HepG2 (cell line): ENCODE measurements around the gene SLC9A9. TPM values are rescaled to one million over a fixed set of nuclear protein-coding genes. Genes with fewer than 3 reads are reported as not detected.

Experiments
- ATAC-seq: fragments of 200-7000 bp; cut with Tn5 transposase; 3 replicates; pipeline ENCODE4 v1.9.1; 2020; ENCODE audit warnings: mild to moderate bottlenecking, moderate library complexity
- BruUV-seq: library from RNA; stranded (reverse); fragments of 400-500 nt; replicated peaks from 2 replicates; lab custom pipeline; 2021; lab: Mats Ljungman, UMichigan
- CTCF ChIA-PET: fragments of 300-600 bp; formaldehyde crosslinking; extraction: SDS; loops from one replicate; lab custom pipeline; 2021; ENCODE audit warnings: low total read pairs, inconsistent platforms, low intra/inter-chr PET ratio; lab: Yijun Ruan, JAX
- POLR2A ChIA-PET: fragments of 350-600 bp; sonication (Branson Sonifier 250); formaldehyde crosslinking; loops from one replicate; lab custom pipeline; 2020; ENCODE audit warnings: antibody characterized with exemption, inconsistent platforms; lab: Yijun Ruan, JAX
- DNase-seq: peaks from one replicate; pipeline ENCODE4 v3.0.0-alpha.2; 2015; ENCODE audit warnings: low spot score
- FAIRE-seq: peaks from 3 replicates; lab custom pipeline; 2011; peaks lifted over from hg19 to GRCh38; lab: Jason Lieb, UNC
- H2AFZ ChIP-seq: one replicate; pipeline ENCODE4 v1.6.1; 2011; ENCODE audit warnings: low read length, inconsistent platforms
- H3K27ac ChIP-seq: fragments of 300-600 bp; 3 replicates; pipeline ENCODE4 v1.8.0; 2011; ENCODE audit warnings: mixed run types, mild to moderate bottlenecking, mixed read lengths, low read length, inconsistent platforms; ENCODE audit not compliant: insufficient read depth; ENCODE audit errors: extremely low read length
- H3K27me3 ChIP-seq, 2 experiments: fragments of 200-600 bp in 1 of 2; 2 replicates in 1 of 2; 3 replicates in 1 of 2; pipeline versions ENCODE4 v1.6.0 to v1.8.0; 2011; ENCODE audit warnings: low read length in 2 of 2, mild to moderate bottlenecking in 2 of 2, moderate library complexity in 2 of 2, inconsistent platforms in 1 of 2; ENCODE audit not compliant: insufficient read depth in 2 of 2, control insufficient read depth in 1 of 2
- H3K36me3 ChIP-seq, 2 experiments: fragments of 200-600 bp in 1 of 2; replicated peaks in 1 of 2; 2 replicates in 1 of 2; 3 replicates in 1 of 2; pipeline versions ENCODE4 v1.5.1 to v1.8.0; 2011; ENCODE audit warnings: low read length in 2 of 2, inconsistent platforms in 1 of 2; ENCODE audit not compliant: insufficient read depth in 2 of 2, control insufficient read depth in 1 of 2
- H3K4me1 ChIP-seq: 2 replicates; pipeline ENCODE4 v1.5.1; 2012; ENCODE audit warnings: low read length, inconsistent platforms; ENCODE audit not compliant: insufficient read depth
- H3K4me2 ChIP-seq: 2 replicates; pipeline ENCODE4 v1.6.0; 2011; ENCODE audit warnings: low read depth, low read length, inconsistent platforms
- H3K4me3 ChIP-seq, 3 experiments: fragments of 200-600 bp in 1 of 3; sonication (generic), shearing (Covaris generic) in 1 of 3; replicated peaks in 1 of 3; 2 replicates each; pipeline ENCODE4 v1.5.1; 2011 to 2016; ENCODE audit warnings: low read length in 3 of 3, inconsistent platforms in 2 of 3, low read depth in 2 of 3, mild to moderate bottlenecking in 2 of 3, control low read depth in 1 of 3, mixed read lengths in 1 of 3; ENCODE audit not compliant: insufficient read depth in 1 of 3
- H3K79me2 ChIP-seq: one replicate; pipeline ENCODE4 v1.6.1; 2011; ENCODE audit warnings: low read length, inconsistent platforms; ENCODE audit not compliant: insufficient read depth
- H3K9ac ChIP-seq: 2 replicates; pipeline ENCODE4 v1.6.0; 2011; ENCODE audit warnings: mild to moderate bottlenecking, low read depth, low read length, inconsistent platforms; ENCODE audit not compliant: insufficient read depth
- H3K9me3 ChIP-seq: 2 replicates; pipeline ENCODE4 v1.5.1; 2012; ENCODE audit warnings: mild to moderate bottlenecking, low read length
- H4K20me1 ChIP-seq: 2 replicates; pipeline ENCODE4 v1.6.0; 2011; ENCODE audit warnings: inconsistent platforms, mild to moderate bottlenecking, low read length, moderate library complexity; ENCODE audit not compliant: insufficient read depth
- CBX1 ChIP-seq: IDR thresholded peaks from one replicate; pipeline ENCODE4 v1.6.1; 2016; ENCODE audit warnings: antibody characterized with exemption, low read depth
- DNMT1 ChIP-seq: sonication (generic); formaldehyde crosslinking; IDR thresholded peaks from 2 replicates; pipeline ENCODE4 v1.5.1; 2020; ENCODE audit warnings: mild to moderate bottlenecking, missing genetic modification reagents
- DNMT3B ChIP-seq: conservative IDR thresholded peaks from 2 replicates; pipeline ENCODE4 v1.6.1; 2016; ENCODE audit warnings: missing biosample characterization, control low read depth
- HNRNPUL1 ChIP-seq: fragments of 200-400 bp; formaldehyde crosslinking; IDR thresholded peaks from 2 replicates; pipeline ENCODE4 v1.6.1; 2017; ENCODE audit warnings: low read depth, mild to moderate bottlenecking, low read length, moderate library complexity
- MEIS1 ChIP-seq: sonication (generic); formaldehyde crosslinking; IDR thresholded peaks from 2 replicates; pipeline ENCODE4 v1.9.0; 2021; ENCODE audit warnings: mild to moderate bottlenecking, missing genetic modification reagents, moderate library complexity, borderline replicate concordance
- MIER3 ChIP-seq: IDR thresholded peaks from 2 replicates; pipeline ENCODE4 v1.6.1; 2016; ENCODE audit warnings: missing compliant biosample characterization, borderline replicate concordance
- MYPOP ChIP-seq: sonication (generic); formaldehyde crosslinking; IDR thresholded peaks from 2 replicates; pipeline ENCODE4 v1.8.1; 2023; ENCODE audit warnings: mild to moderate bottlenecking, moderate library complexity, missing genetic modification reagents
- PAX8 ChIP-seq: sonication (generic); formaldehyde crosslinking; IDR thresholded peaks from 2 replicates; pipeline ENCODE4 v1.8.0; 2022; ENCODE audit warnings: mild to moderate bottlenecking, missing genetic modification reagents, borderline replicate concordance
- POLR2G ChIP-seq: fragments of 200-400 bp; formaldehyde crosslinking; IDR thresholded peaks from 2 replicates; pipeline ENCODE4 v1.6.1; 2018; ENCODE audit warnings: mild to moderate bottlenecking, low read depth, low read length, moderate library complexity
- RBAK ChIP-seq: sonication (generic); formaldehyde crosslinking; IDR thresholded peaks from 2 replicates; pipeline ENCODE4 v1.5.1; 2020; ENCODE audit warnings: mild to moderate bottlenecking, missing genetic modification reagents
- SRSF4 ChIP-seq: fragments of 200-400 bp; formaldehyde crosslinking; IDR thresholded peaks from one replicate; pipeline ENCODE4 v1.6.1; 2018; ENCODE audit warnings: mild to moderate bottlenecking, low read depth, low read length, moderate library complexity; ENCODE audit not compliant: poor library complexity, severe bottlenecking
- SYNCRIP ChIP-seq: fragments of 200-400 bp; formaldehyde crosslinking; IDR thresholded peaks from 2 replicates; pipeline ENCODE4 v1.6.1; 2018; ENCODE audit warnings: mild to moderate bottlenecking, low read depth, low read length; ENCODE audit not compliant: insufficient read depth
- TP53 ChIP-seq: sonication (generic); formaldehyde crosslinking; conservative IDR thresholded peaks from 2 replicates; pipeline ENCODE4 v1.4.0; 2020; ENCODE audit warnings: missing genetic modification reagents
- ZNF232 ChIP-seq: sonication (generic); formaldehyde crosslinking; IDR thresholded peaks from 2 replicates; pipeline ENCODE4 v1.4.0; 2020; ENCODE audit warnings: missing genetic modification reagents, borderline replicate concordance
- ZNF556 ChIP-seq: sonication (generic); formaldehyde crosslinking; IDR thresholded peaks from 2 replicates; pipeline ENCODE4 v1.4.0; 2020; ENCODE audit warnings: mild to moderate bottlenecking, missing genetic modification reagents, borderline replicate concordance
- ZNF7 ChIP-seq: IDR thresholded peaks from 2 replicates; pipeline ENCODE4 v1.6.1; 2016; ENCODE audit warnings: missing biosample characterization, missing genetic modification reagents
- WGBS: methylation state at CpG from one replicate; pipeline ENCODE4 v1.1.6; 2017; ENCODE audit warnings: low lambda C conversion rate; 5-methylcytosine and 5-hydroxymethylcytosine counted together
- in situ Hi-C: cut with HindIII; loops from 2 replicates; pipeline ENCODE4 v1.10.0; 2017; ENCODE audit warnings: low pct_unique_long_range_greater_than_20kb; ENCODE audit not compliant: extremely low pct_ligation_motif_present
- intact Hi-C: fragments of 100-400 bp; cut with micrococcal nuclease; formaldehyde crosslinking; loops from one replicate; pipeline ENCODE4 v1.10.0; 2022; ENCODE audit not compliant: unreplicated experiment
- polyA plus RNA-seq, 8 experiments: library from polyadenylated mRNA; depleted of rRNA in 3 of 8; stranded (reverse) in 7 of 8; unstranded in 1 of 8; fragments of >200 nt; fragmentation: Illumina TruSeq in 4 of 8; extraction: Trizol in 4 of 8; gene quantifications; 2 replicates each; pipeline versions ENCODE4 v1.2.1 to v1.2.3, GENCODE V29; 2011 to 2016; ENCODE audit warnings: low read depth in 4 of 8, missing spikeins in 1 of 8, mixed read lengths in 1 of 8; ENCODE audit not compliant: insufficient read depth in 1 of 8
- total RNA-seq, 5 experiments: library from RNA; depleted of rRNA; stranded (reverse); fragments of >200 nt; fragmentation: Illumina TruSeq; extraction: Trizol; gene quantifications; 2 replicates each; pipeline ENCODE4 v1.2.3, GENCODE V29; 2016; ENCODE audit warnings: low read depth in 1 of 5
- TF ChIP-seq, protein P1 (sequence below): sonication (generic); formaldehyde crosslinking; IDR thresholded peaks from 2 replicates; pipeline ENCODE4 v1.8.0; 2022; ENCODE audit warnings: missing genetic modification reagents, low read depth, mild to moderate bottlenecking, borderline replicate concordance

The SLC9A9 gene
- total and polyA plus RNA-seq, 2 of the 13 experiments (the other 11 are each of a cell fraction or from before 2014, with no cell fraction given) = not detected

GRCh38 chr3:143421556-143421955 lies 426.7 kb downstream of the SLC9A9 start:
- Histone ChIP-seq H3K79me2 (no peaks in the 10 kb centered on the region), H3K36me3 (no peaks in the 10 kb centered on the region), H3K4me2 (no peak overlapping the region), H3K4me1 (no peaks in the 10 kb centered on the region), H2AFZ (no peak overlapping the region), H3K27ac (no peak overlapping the region), H3K27me3 (no peaks in the 10 kb centered on the region), H3K4me3 (no peak overlapping the region)
- CTCF ChIA-PET = no interaction called here
- in situ Hi-C loops (no loop called here), intact Hi-C loops (no loop called here)
- WGBS = under 1% methylated on average over 3 of the region's 3 CpGs
- no peak for ATAC-seq
- FAIRE-seq = no peak
- DNase-seq = no peak
- TF ChIP-seq, protein P1, sequence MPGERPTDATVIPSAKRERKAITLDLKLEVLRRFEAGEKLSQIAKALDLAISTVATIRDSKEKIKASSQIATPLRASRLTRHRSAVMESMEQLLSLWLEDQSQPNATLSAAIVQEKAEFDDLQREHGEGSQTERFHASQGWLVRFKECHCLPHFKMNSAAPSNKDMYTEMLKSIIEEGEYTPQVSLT (CRISPR knock-in tag) = no peak
- TF ChIP-seq RBAK (CRISPR knock-in tag) = no peak
- TF ChIP-seq TP53 (CRISPR knock-in tag) = no peak
- TF ChIP-seq, all 625 proteins: peak for 0
- POLR2A ChIA-PET = no interaction called here
- Histone ChIP-seq H4K20me1 (no peaks in the 10 kb centered on the region), H3K9me3 (no peaks in the 10 kb centered on the region), H3K9ac (no peak overlapping the region)
- BruUV-seq = no TSS peak

DNA sequence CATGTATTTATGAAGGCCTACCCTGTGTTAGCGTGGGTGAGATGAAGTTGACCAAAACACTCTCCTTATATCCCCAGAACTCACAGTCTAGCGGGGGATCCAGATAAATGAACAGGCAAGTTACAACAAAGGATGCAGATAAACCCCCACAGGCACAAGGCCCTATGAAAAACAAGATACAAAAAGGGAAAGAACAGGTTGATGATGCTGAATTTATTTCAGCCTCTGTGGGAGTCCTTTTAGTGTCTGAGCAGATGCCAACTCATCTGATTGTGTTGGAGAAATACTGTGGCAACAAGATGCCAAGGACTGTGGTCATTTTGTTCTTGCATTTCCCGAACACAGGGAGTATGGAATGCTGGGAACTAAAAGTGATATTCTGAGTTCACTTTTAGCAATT lies 428.7 kb downstream of the SLC9A9 start:
- TF ChIP-seq CBX1 (no peak), MEIS1 (no peak), DNMT3B (CRISPR knock-in tag) (no peak), PAX8 (CRISPR knock-in tag) (no peak), ZNF7 (CRISPR knock-in tag) (no peak), HNRNPUL1 (no peak), ZNF556 (CRISPR knock-in tag) (no peak), SYNCRIP (no peak), MYPOP (CRISPR knock-in tag) (no peak), MIER3 (CRISPR knock-in tag) (no peak), ZNF232 (CRISPR knock-in tag) (no peak), DNMT1 (CRISPR knock-in tag) (no peak), POLR2G (no peak), SRSF4 (no peak)
- TF ChIP-seq, all 625 proteins: peak for 0
- H2AFZ ChIP-seq = no peak overlapping the region
- ChIA-PET CTCF (no interaction called here), POLR2A (no interaction called here)
- no peak overlapping the region for H3K4me3 ChIP-seq
- H3K9ac ChIP-seq = no peak overlapping the region
- 1% methylated on average over 3 of the region's 3 CpGs for WGBS
- H3K9me3 ChIP-seq = no peaks in the 10 kb centered on the region
- intact Hi-C loops (no loop called here), in situ Hi-C loops (no loop called here)
- no peaks in the 10 kb centered on the region for H3K36me3 ChIP-seq
- H3K27me3 ChIP-seq = no peaks in the 10 kb centered on the region
- H4K20me1 ChIP-seq = no peaks in the 10 kb centered on the region
- no peak overlapping the region for H3K27ac ChIP-seq
- BruUV-seq = no TSS peak
- H3K4me2 ChIP-seq = no peak overlapping the region
- DNase-seq = no peak
- no peaks in the 10 kb centered on the region for H3K4me1 ChIP-seq
- FAIRE-seq = no peak
- no peaks in the 10 kb centered on the region for H3K79me2 ChIP-seq
- ATAC-seq = no peak
